Suprapubic skin (tissue), 3 donors: ENCODE measurements around the gene MED8.

Experiments
- POLR2AphosphoS5 ChIP-seq, 3 donors: sonication (generic); formaldehyde crosslinking; IDR thresholded peaks; one replicate each; pipeline ENCODE4 v1.6.1; 2017; ENCODE audit warnings: antibody characterized with exemption in 3 of 3
- TF ChIP-seq, protein P1 (sequence below), 2 donors: fragments of 200-600 bp in 1 of 2; fragments of 450-650 bp in 1 of 2; sonication (generic) in 1 of 2; IDR thresholded peaks; one replicate each; pipeline ENCODE4 v1.5.1; 2016 to 2019; ENCODE audit warnings: antibody characterized with exemption in 2 of 2, mild to moderate bottlenecking in 1 of 2, moderate library complexity in 1 of 2

- TF ChIP-seq, protein P1, sequence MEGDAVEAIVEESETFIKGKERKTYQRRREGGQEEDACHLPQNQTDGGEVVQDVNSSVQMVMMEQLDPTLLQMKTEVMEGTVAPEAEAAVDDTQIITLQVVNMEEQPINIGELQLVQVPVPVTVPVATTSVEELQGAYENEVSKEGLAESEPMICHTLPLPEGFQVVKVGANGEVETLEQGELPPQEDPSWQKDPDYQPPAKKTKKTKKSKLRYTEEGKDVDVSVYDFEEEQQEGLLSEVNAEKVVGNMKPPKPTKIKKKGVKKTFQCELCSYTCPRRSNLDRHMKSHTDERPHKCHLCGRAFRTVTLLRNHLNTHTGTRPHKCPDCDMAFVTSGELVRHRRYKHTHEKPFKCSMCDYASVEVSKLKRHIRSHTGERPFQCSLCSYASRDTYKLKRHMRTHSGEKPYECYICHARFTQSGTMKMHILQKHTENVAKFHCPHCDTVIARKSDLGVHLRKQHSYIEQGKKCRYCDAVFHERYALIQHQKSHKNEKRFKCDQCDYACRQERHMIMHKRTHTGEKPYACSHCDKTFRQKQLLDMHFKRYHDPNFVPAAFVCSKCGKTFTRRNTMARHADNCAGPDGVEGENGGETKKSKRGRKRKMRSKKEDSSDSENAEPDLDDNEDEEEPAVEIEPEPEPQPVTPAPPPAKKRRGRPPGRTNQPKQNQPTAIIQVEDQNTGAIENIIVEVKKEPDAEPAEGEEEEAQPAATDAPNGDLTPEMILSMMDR (IDR thresholded peaks at IDR 0.05), result no peak
- TF ChIP-seq POLR2AphosphoS5 (IDR thresholded peaks at IDR 0.05), result no peak
These were observed 36.6 kb upstream of the MED8 start for GRCh38 chr1:43426221-43426620.
